ENCODE measurements around the gene FAF2.
"Not testable (repeated sequence)": the region's sequence is repeated elsewhere in the genome, so short reads cannot be mapped to it uniquely, and the experiment has no call there.

FAF2 gene

DNA sequence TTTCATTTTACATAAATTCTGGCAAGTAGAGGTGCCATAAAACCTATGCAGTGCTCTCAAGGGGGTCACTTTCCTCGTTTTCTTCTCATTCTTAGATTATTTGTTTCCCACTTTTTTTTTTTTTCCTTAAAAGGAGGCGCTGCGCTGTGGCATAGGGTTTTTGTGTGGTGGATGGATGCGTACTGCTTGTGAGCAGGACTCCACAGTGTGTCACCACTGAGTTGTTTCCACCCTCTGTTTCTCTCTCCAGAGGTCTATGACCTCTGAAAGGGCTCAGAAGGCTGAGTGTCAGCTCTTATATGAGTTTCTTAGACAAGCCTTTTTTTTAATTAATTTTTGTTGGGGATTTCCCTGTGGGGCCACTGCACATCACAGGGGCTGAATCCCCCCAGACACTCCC, 18.2 kb upstream of the FAF2 start:
- H3K27ac Mint-ChIP-seq, result no peak overlapping the region
- CTCF ChIA-PET, result interaction anchor here (0.6 to 1.7 kb wide), 5 partner anchors 13 to 128 kb away, joined by 3 to 6 read pairs (median 3); partner anchors contain the start of gene FAF2
- peaks cover 4% of the 10 kb centered on the region for H3K9me3 Mint-ChIP-seq
- H3K4me1 Mint-ChIP-seq, result peaks cover 11% of the 10 kb centered on the region
- H3K4me3 Mint-ChIP-seq, result no peak overlapping the region
- no peak for DNase-seq
- H3K27me3 Mint-ChIP-seq, result peaks cover 43% of the 10 kb centered on the region
- H3K36me3 Mint-ChIP-seq, result peaks cover 2% of the 10 kb centered on the region

DNA sequence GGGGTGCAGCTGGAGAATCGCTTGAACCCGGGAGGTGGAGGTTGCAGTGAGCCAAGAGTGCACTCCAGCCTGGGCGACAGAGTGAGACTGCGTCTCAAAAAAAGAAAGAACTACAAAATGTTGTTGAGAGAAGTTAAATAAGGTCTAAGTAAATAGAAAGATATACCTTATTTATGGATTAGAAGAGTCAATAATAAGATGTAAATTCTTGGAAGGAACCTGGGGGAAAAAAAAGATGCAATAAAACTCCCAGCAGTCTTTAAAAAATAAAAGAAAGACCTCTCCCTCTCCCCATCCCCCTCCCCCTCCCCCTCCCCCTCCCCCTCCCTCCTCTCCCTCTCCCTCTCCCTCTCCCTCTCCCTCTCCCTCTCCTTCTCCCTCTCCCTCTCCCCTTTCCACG, 15.5 kb upstream of the FAF2 start:
- Mint-ChIP-seq H3K4me1 (peaks cover 22% of the 10 kb centered on the region), H3K36me3 (no peaks in the 10 kb centered on the region), H3K27me3 (peaks cover 40% of the 10 kb centered on the region), H3K4me3 (no peak overlapping the region), H3K27ac (no peak overlapping the region), H3K9me3 (peaks cover 2% of the 10 kb centered on the region)
- CTCF ChIA-PET, result interaction anchor here (0.8 kb wide), 1 partner anchor 16 kb away, joined by 3 read pairs; no protein-coding TSS in a partner anchor
- DNase-seq, result no peak

DNA sequence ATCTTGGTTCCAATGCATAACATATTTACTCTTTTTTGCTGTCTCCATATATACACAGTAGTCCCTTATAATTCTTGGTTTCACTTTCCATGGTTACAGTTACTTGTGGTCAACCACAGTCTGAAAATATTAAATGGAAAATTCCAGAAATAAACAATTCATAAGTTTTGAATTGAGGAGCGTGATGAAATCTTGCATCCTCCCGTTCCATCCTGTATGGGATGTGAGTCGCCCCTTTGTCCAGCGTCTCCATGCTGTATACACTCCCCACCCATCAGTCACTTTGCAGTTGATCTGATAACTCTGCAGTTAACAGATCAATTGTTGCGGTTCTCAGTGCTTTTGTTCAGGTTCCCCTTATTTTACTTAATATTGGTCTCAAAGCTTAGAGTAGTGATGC, 11.5 kb upstream of the FAF2 start:
- Mint-ChIP-seq H3K27me3 (peaks cover 26% of the 10 kb centered on the region), H3K36me3 (no peaks in the 10 kb centered on the region), H3K4me1 (peaks cover 12% of the 10 kb centered on the region), H3K4me3 (peak overlapping the region; percentile 45), H3K27ac (peak overlapping the region; percentile 0), H3K9me3 (peaks cover 2% of the 10 kb centered on the region)
- CTCF ChIA-PET, result interaction anchor here (0.9 to 1.0 kb wide), 2 partner anchors 19 to 106 kb away, joined by 3 read pairs; no protein-coding TSS in a partner anchor
- peak; percentile 34 for DNase-seq

DNA sequence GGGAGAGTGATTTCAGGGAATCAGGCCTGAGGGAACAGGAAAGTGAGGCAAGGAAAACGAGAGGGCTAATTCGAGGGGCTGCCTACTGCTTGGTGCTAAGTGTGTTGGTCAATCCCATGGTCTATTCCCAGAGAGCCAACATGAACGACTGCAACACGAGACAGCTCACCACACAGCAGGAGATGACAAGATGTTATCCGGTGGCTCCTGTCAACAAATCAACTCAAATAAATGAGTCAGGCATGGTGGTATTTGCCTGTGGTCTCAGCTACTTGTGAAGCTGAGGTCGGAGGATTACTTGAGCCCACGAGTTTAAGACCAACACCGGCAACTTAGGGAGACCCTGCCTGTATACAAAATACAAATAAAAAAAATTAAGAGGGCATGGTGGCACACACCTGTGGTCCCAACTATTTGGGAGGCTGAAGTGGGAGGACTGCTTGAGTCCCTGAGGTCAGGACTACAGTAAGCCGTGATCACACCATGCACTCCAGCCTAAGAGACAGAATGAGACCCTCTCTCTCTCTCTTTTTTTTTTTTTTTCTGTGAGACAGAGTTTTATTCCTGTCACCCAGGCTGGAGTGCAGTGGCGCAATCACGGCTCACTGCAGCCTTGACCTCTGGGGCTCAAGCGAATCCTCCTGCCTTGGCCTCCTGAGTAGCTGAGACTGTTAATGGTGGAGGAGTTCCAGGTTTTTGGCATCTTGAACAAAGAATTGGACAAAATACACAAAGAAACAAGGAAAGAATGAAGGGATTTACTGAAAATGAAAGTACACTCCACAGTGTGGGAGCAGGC, 9.0 kb upstream of the FAF2 start:
- Mint-ChIP-seq H3K27ac (no peak overlapping the region), H3K9me3 (no peaks in the 10 kb centered on the region), H3K4me1 (peaks cover 12% of the 10 kb centered on the region), H3K27me3 (peaks cover 22% of the 10 kb centered on the region), H3K4me3 (no peak overlapping the region), H3K36me3 (no peaks in the 10 kb centered on the region)
- CTCF ChIA-PET, result interaction anchor here (0.7 to 1.2 kb wide), 2 partner anchors 9 to 94 kb away, joined by 3 read pairs; partner anchors contain the start of gene FAF2
- no peak for DNase-seq

DNA sequence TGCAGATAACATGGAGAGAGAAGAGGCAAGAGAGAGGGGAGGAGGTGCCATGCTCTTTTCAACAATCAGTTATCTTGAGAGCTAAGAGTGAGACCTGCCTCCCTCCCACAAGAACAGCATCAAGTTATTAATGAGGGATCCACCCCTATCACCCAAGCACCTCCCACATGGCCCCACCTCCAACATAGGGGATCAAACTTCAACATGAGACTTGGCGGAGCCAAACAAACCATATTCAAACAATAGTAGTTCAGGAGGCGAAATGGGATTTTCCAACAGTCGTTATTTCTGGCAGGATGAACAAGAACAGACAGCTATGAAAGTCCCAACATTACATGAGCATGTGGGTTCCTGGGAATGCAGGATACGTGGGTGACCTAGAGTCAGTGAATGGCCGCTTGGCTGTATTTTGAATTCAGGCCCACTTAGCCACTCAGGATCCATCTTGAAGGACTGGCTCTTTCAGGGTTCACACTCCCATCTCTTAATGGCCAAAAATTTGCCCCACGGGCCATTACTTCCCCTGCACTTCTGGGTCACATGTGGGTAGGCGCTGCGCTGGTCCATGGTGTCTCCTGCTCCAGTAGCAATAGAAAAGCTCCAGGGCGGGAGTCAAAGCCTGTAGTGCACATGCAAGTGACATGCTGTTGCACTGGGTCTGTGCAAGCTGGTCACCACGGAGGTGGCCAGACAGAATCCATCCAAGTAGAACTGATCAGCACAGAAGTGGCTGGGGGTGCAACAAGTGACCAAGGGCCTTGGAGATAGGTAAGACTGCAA, 7.1 kb upstream of the FAF2 start:
- Mint-ChIP-seq H3K4me1 (peaks cover 15% of the 10 kb centered on the region), H3K36me3 (no peaks in the 10 kb centered on the region), H3K27ac (no peak overlapping the region), H3K9me3 (no peaks in the 10 kb centered on the region), H3K4me3 (no peak overlapping the region), H3K27me3 (peaks cover 23% of the 10 kb centered on the region)
- DNase-seq, result no peak
- CTCF ChIA-PET, result interaction anchor here (0.6 kb wide), 1 partner anchor 103 kb away, joined by 3 read pairs; no protein-coding TSS in a partner anchor

DNA sequence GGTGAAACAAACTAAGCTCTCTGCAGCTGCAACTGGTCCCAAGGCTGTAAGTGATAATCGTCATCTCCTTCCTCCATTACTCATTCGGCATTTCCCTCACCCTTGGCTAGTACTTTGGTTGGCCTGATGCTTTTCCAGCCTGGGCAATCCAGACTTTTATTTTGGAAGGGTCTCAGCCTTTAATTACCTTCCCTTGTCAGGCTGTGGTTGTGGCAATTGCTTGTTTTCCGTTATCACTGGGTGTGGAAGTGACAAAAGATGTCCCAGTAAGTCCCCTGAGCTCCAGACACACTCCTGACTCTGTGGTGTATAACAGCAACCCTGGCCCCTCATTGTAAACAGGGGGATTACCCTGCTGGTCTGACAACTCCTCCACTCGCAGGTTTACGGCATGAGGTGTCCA, 6.3 kb upstream of the FAF2 start:
- DNase-seq, result no peak
- CTCF ChIA-PET, result no interaction called here
- no peaks in the 10 kb centered on the region for H3K36me3 Mint-ChIP-seq
- H3K4me3 Mint-ChIP-seq, result no peak overlapping the region
- H3K4me1 Mint-ChIP-seq, result peaks cover 16% of the 10 kb centered on the region
- H3K27ac Mint-ChIP-seq, result no peak overlapping the region
- peaks cover 23% of the 10 kb centered on the region for H3K27me3 Mint-ChIP-seq
- no peaks in the 10 kb centered on the region for H3K9me3 Mint-ChIP-seq

DNA sequence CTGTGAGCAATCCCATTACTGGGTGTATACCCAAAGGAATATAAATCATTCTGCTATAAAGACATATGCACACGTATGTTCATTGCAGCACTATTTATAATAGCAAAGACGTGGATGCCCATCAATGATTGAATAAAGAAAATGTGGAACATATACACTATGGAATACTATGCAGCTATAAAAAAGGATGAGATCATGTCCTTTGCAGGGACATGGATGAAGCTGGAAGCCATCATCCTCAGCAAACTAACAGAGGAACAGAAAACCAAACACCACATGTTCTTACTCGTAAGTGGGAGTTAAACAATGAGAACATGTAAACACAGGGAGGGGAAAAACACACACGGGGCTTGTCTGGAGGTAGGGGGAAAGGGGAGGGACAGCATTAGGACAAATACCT, 5.3 kb upstream of the FAF2 start:
- DNase-seq, CTCF ChIA-PET, H3K9me3 Mint-ChIP-seq, H3K27ac Mint-ChIP-seq, H3K36me3 Mint-ChIP-seq, H3K4me3 Mint-ChIP-seq: not testable (repeated sequence)
- Mint-ChIP-seq H3K27me3 (peaks cover 25% of the 10 kb centered on the region), H3K4me1 (peaks cover 14% of the 10 kb centered on the region)

DNA sequence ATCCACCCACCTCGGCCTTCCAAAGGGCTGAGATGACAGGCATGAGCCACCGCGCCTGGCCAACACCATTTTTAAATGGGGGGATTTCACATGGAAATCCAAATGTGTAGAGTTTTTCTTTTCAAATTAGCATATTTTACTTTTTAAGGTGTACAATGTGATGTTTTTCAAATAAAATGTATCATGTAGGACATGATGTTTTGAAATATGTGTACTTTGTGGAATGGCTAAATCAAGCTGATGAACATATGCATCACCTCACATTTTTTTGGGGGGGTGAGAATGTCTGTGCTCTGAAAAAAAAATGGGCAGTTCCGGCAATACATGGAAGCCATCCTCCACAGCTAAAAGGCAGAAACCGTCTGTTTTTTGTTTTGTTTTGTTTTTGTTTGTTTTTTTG, 3.4 kb upstream of the FAF2 start:
- Mint-ChIP-seq H3K27ac (no peak overlapping the region), H3K36me3 (peaks cover 2% of the 10 kb centered on the region), H3K4me3 (no peak overlapping the region), H3K27me3 (peaks cover 34% of the 10 kb centered on the region), H3K4me1 (peaks cover 23% of the 10 kb centered on the region), H3K9me3 (no peaks in the 10 kb centered on the region)
- no peak for DNase-seq
- CTCF ChIA-PET, result no interaction called here

DNA sequence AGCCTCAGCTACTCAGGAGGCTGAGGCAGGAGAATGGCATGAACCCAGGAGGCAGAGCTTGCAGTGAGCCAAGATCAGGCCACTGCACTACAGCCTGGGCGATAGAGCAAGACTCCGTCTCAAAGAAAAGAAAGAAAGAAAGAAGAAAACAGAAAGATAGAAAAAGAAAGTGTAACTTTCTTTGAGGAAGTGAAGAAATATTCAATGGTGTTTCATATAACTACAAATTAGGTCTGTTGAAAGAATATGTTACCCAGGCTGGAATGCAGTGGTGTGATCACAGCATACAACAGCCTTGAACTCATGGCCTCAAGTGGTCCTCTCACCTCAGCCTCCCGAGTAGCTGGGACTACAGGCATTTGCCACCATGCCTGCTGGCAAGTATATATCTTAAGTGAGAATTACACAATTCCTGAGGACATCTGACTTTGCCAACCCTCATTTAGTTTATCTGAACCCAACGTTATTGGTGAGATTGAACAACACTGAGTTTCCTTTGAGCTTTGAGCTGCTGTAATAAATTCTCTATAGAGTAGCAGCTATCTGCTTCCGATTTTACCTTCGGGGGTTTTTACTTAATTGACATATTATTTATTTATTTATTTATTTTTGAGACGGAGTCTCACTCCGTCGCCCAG, 2.0 kb upstream of the FAF2 start:
- Mint-ChIP-seq H3K4me1 (peaks cover 33% of the 10 kb centered on the region), H3K4me3 (peak overlapping the region; percentile 45), H3K36me3 (peaks cover 6% of the 10 kb centered on the region), H3K9me3 (no peaks in the 10 kb centered on the region), H3K27ac (peak overlapping the region; percentile 49), H3K27me3 (peaks cover 31% of the 10 kb centered on the region)
- CTCF ChIA-PET, result interaction anchor here (1.2 to 1.3 kb wide), 2 partner anchors 29 to 87 kb away, joined by 3 read pairs; no protein-coding TSS in a partner anchor
- DNase-seq, result no peak

DNA sequence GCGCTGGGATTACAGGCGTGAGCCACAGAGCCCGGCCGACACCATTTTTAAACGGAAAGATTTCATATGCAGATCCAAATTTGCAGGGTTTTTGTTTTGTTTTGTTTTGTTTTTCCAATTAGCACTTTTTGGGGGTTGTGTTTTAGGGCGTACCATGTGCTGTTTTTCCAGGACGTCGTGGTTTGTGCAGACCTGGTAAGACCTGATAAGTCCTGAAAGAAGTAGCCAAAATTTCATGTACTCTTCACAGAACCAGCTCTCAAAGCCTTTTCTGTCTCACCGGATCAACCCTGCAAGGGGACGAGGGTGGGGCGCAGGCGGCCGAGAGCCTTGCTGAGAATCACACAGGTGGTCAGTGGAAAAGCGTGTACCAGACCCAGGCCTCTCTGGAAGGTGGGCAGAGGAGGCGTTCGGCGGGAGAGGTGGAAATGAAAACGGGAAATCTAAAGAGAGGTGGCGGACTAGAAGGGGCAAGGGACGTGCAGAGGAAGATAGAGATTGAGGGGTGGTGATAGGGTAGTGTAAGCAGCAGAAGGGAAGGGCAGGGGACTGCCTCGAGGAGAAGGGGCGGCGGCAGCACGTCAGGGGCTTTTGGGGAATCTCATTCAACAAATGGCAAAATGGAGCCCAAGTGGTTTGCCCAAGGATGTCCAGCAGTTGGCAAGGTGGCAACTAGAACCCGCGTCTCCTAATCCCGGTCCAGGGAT, 1.1 kb upstream of the FAF2 start:
- CTCF ChIA-PET, result interaction anchor here (0.7 to 3.3 kb wide), 18 partner anchors 8 to 91 kb away, joined by 3 to 12 read pairs (median 4); partner anchors contain the start of genes CLTB and RNF44
- Mint-ChIP-seq H3K36me3 (peaks cover 6% of the 10 kb centered on the region), H3K27me3 (peaks cover 23% of the 10 kb centered on the region), H3K4me3 (peak overlapping the region; percentile 99), H3K27ac (peak overlapping the region; percentile 96), H3K4me1 (peaks cover 33% of the 10 kb centered on the region), H3K9me3 (no peaks in the 10 kb centered on the region)
- no peak for DNase-seq

DNA sequence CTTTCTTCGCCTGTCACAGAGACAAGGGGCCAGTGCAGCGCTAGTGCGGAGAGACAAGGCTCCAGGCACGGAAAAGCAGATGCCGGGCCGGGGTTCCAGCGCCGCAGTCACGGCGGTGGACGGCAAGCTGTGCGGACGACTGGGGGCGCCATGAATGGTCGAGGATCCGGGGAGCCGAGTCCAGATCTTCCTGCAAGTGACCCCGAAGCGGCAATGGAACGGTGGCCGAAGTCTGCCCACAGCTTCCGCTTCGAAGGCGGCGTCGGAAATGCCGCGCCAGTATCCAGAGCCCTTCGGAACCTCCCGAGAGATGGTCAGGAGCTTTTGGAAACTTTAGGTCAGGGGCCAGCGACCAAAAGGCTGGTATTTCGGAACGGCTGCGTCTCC, 601 bp upstream of the FAF2 start:
- Mint-ChIP-seq H3K9me3 (no peaks in the 10 kb centered on the region), H3K36me3 (peaks cover 9% of the 10 kb centered on the region), H3K4me3 (peak overlapping the region; percentile 99), H3K27ac (peak overlapping the region; percentile 96), H3K4me1 (peaks cover 35% of the 10 kb centered on the region), H3K27me3 (peaks cover 20% of the 10 kb centered on the region)
- CTCF ChIA-PET, result interaction anchor here (0.7 to 3.3 kb wide), 16 partner anchors 9 to 91 kb away, joined by 3 to 12 read pairs (median 4); partner anchors contain the start of genes CLTB and RNF44
- no peak for DNase-seq

DNA sequence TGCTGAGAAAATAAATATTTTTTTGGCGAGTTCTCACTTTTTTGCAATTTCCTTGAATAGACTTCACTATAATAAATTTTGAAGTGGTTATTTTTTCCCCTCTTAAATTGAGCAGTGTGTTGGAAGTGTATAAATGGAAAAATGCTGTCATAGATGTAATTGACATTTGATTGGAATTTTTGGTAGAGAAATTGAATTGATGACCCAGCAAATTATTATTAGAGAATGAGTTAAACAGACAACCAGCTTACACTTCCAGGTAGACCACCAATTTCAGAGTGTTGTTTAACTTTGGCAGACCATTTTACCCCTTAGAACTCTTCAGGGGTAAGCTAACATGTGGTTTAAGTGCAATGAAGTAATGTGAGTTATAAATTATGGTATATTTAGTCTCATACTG, 1.9 kb downstream of the FAF2 start:
- Mint-ChIP-seq H3K9me3 (no peaks in the 10 kb centered on the region), H3K36me3 (peaks cover 20% of the 10 kb centered on the region), H3K4me3 (no peak overlapping the region), H3K27ac (peak overlapping the region; percentile 37), H3K27me3 (peaks cover 11% of the 10 kb centered on the region), H3K4me1 (peaks cover 36% of the 10 kb centered on the region)
- DNase-seq, result no peak
- CTCF ChIA-PET, result interaction anchor here (3.3 kb wide), 1 partner anchor 34 kb away, joined by 12 read pairs; the partner anchor contains the start of gene CLTB

DNA sequence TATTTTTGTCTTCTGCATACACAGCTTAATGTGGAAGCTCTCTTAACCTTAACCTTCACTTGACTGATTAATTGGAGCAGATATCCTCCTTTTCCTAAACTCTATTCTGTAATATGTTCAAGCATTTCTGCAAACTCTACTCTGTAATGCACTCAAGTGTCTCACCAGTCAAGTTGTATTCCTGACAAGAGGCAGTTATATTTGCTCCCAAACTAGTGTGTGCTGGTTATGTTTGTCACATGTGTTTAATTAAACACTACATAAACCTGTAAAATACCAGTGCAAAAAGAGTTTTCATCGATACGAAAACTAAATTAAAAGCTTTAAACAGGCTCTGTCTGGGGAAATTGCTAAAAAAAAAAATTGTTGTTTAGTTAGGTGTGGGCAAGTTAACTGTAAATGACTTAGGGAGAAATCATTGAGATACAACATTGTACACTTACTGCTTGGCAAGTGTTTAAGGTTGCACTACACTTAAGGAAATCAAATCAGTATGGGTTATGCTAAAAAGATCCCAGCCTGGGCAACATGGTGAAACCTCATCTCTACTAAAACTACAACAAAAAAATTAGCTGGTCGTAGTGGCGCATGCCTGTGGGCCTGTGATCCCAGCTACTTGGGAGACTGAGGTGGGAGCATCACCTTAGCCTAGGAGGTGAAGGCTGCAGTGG, 6.7 kb downstream of the FAF2 start:
- DNase-seq, result no peak
- Mint-ChIP-seq H3K9me3 (no peaks in the 10 kb centered on the region), H3K4me1 (peaks cover 19% of the 10 kb centered on the region), H3K27ac (peak overlapping the region; percentile 49), H3K4me3 (no peak overlapping the region), H3K36me3 (peaks cover 35% of the 10 kb centered on the region), H3K27me3 (no peaks in the 10 kb centered on the region)
- CTCF ChIA-PET, result no interaction called here

All from activated naive CD4-positive, alpha-beta T cell treated with anti-CD3 and anti-CD28 coated beads, Interleukin-2, amount 10 ng/mL, durations not matched to agents 7 days and 5 days (primary cell).